Hepatocyte (in vitro differentiated cells): ENCODE measurements around the gene CTRB2. TPM values are rescaled to one million over a fixed set of nuclear protein-coding genes. Genes with fewer than 3 reads are reported as not detected.
"Not testable (repeated sequence)": the region's sequence is repeated elsewhere in the genome, so short reads cannot be mapped to it uniquely, and the experiment has no call there.

Source experiments
- DNase-seq: peaks from one replicate; pipeline ENCODE4 v3.0.0-alpha.2; 2016; ENCODE audit warnings: low spot score
- H2AFZ ChIP-seq: fragments of 200-600 bp; sonication (generic); 2 replicates; pipeline ENCODE4 v1.6.0; 2016; ENCODE audit warnings: antibody characterized with exemption, mild to moderate bottlenecking
- H3K27ac ChIP-seq: fragments of 200-600 bp; sonication (generic); 2 replicates; pipeline ENCODE4 v1.5.1; 2016; ENCODE audit warnings: mild to moderate bottlenecking
- H3K27me3 ChIP-seq: fragments of 200-600 bp; sonication (generic); 2 replicates; pipeline ENCODE4 v1.6.1; 2016
- H3K36me3 ChIP-seq: fragments of 200-600 bp; sonication (generic); replicated peaks from 2 replicates; pipeline ENCODE4 v1.5.1; 2016; ENCODE audit warnings: low read depth; ENCODE audit not compliant: insufficient read depth
- H3K4me1 ChIP-seq: fragments of 200-600 bp; sonication (generic); 2 replicates; pipeline ENCODE4 v1.5.1; 2016; ENCODE audit warnings: mild to moderate bottlenecking, moderate library complexity; ENCODE audit not compliant: insufficient read depth
- H3K4me2 ChIP-seq: fragments of 200-600 bp; sonication (generic); 2 replicates; pipeline ENCODE4 v1.6.0; 2016
- H3K4me3 ChIP-seq: fragments of 200-600 bp; sonication (generic); 2 replicates; pipeline ENCODE4 v1.5.1; 2016; ENCODE audit warnings: mild to moderate bottlenecking
- H3K79me2 ChIP-seq: fragments of 200-600 bp; sonication (generic); 2 replicates; pipeline ENCODE4 v1.6.0; 2017; ENCODE audit warnings: mild to moderate bottlenecking
- H3K9me2 ChIP-seq: fragments of 200-600 bp; sonication (generic); replicated peaks from 2 replicates; pipeline ENCODE4 v1.6.0; 2017; ENCODE audit warnings: mild to moderate bottlenecking; ENCODE audit not compliant: insufficient read depth
- H3K9me3 ChIP-seq: fragments of 200-600 bp; sonication (generic); 2 replicates; pipeline ENCODE4 v1.5.1; 2016; ENCODE audit warnings: low read depth, mild to moderate bottlenecking
- H4K20me1 ChIP-seq: fragments of 200-600 bp; sonication (generic); 2 replicates; pipeline ENCODE4 v1.6.0; 2016; ENCODE audit warnings: mild to moderate bottlenecking; ENCODE audit not compliant: insufficient read depth, poor library complexity, severe bottlenecking
- CTCF ChIP-seq: fragments of 200-600 bp; sonication (generic); IDR thresholded peaks from 2 replicates; pipeline ENCODE4 v1.5.1; 2016; ENCODE audit warnings: antibody characterized with exemption, mild to moderate bottlenecking; ENCODE audit not compliant: poor library complexity
- EZH2 ChIP-seq: fragments of 200-600 bp; sonication (generic); IDR thresholded peaks from 2 replicates; pipeline ENCODE4 v1.6.1; 2016; ENCODE audit warnings: antibody characterized with exemption, mild to moderate bottlenecking, borderline replicate concordance
- EZH2phosphoT487 ChIP-seq: fragments of 200-600 bp; sonication (generic); IDR thresholded peaks from one replicate; pipeline ENCODE4 v1.6.1; 2018; ENCODE audit warnings: antibody characterized with exemption, mild to moderate bottlenecking, low read depth, moderate library complexity; ENCODE audit not compliant: unreplicated experiment, severe bottlenecking
- WGBS: methylation state at CpG from one replicate; pipeline ENCODE4 v1.1.6; 2016; ENCODE audit warnings: low lambda C conversion rate; ENCODE audit errors: missing lambda C conversion rate; 5-methylcytosine and 5-hydroxymethylcytosine counted together
- polyA plus RNA-seq: library from polyadenylated mRNA; unstranded; fragments of >200 nt; fragmentation: Nextera tagmentation; extraction: Ambion mirVana; gene quantifications from 2 replicates; pipeline ENCODE4 v1.2.1, GENCODE V29; 2016
- total RNA-seq: library from RNA; depleted of rRNA; stranded (reverse); fragments of >200 nt; gene quantifications from 2 replicates; pipeline ENCODE4 v1.2.3, GENCODE V29; 2014

CTRB2 gene
- total and polyA plus RNA-seq, 2 experiments from 2014 or later = 0.44 TPM; not detected in 1

GRCh38 chr16:75225092-75225491 is 18.1 kb upstream of the CTRB2 start:
- Histone ChIP-seq H3K79me2 (no peaks in the 10 kb centered on the region), H3K27me3 (no peaks in the 10 kb centered on the region), H4K20me1 (no peaks in the 10 kb centered on the region), H3K36me3 (no peaks in the 10 kb centered on the region), H3K4me3 (no peak overlapping the region), H3K4me2 (no peak overlapping the region), H3K9me2 (no peaks in the 10 kb centered on the region), H2AFZ (no peak overlapping the region), H3K4me1 (no peaks in the 10 kb centered on the region), H3K9me3 (no peaks in the 10 kb centered on the region), H3K27ac (no peak overlapping the region)
- WGBS = 72% methylated on average over 10 of the region's 12 CpGs
- TF ChIP-seq EZH2 (no peak), CTCF (no peak), EZH2phosphoT487 (no peak)
- DNase-seq = no peak

- WGBS = 91% methylated on average over 20 of the region's 20 CpGs
- Histone ChIP-seq H3K36me3 (no peaks in the 10 kb centered on the region), H4K20me1 (no peaks in the 10 kb centered on the region), H3K4me3 (no peak overlapping the region), H3K27ac (no peak overlapping the region), H3K79me2 (no peaks in the 10 kb centered on the region), H3K9me3 (no peaks in the 10 kb centered on the region), H3K9me2 (no peaks in the 10 kb centered on the region), H3K4me2 (no peak overlapping the region), H3K27me3 (no peaks in the 10 kb centered on the region), H3K4me1 (no peaks in the 10 kb centered on the region), H2AFZ (no peak overlapping the region)
- no peak for TF ChIP-seq CTCF
- TF ChIP-seq EZH2phosphoT487 = no peak
- TF ChIP-seq EZH2 = no peak
- no peak for DNase-seq
Observed at GRCh38 chr16:75224306-75225082, 17.5 kb upstream of the CTRB2 start.

- not testable (repeated sequence) for H3K79me2 ChIP-seq, H2AFZ ChIP-seq, H3K4me3 ChIP-seq, H3K9me3 ChIP-seq, H3K27me3 ChIP-seq, H3K4me2 ChIP-seq, DNase-seq, H4K20me1 ChIP-seq, H3K27ac ChIP-seq, H3K9me2 ChIP-seq, H3K36me3 ChIP-seq, H3K4me1 ChIP-seq
- 90% methylated on average over 2 of the region's 20 CpGs for WGBS
Observed at GRCh38 chr16:75223129-75223528, 16.2 kb upstream of the CTRB2 start.

GRCh38 chr16:75222271-75222783 is 15.4 kb upstream of the CTRB2 start:
- no peaks in the 10 kb centered on the region for H3K79me2 ChIP-seq
- no peaks in the 10 kb centered on the region for H3K9me2 ChIP-seq
- H3K36me3 ChIP-seq = no peaks in the 10 kb centered on the region
- 88% methylated on average over 15 of the region's 16 CpGs for WGBS
- H2AFZ ChIP-seq = no peak overlapping the region
- no peak overlapping the region for H3K4me3 ChIP-seq
- H3K27me3 ChIP-seq = no peaks in the 10 kb centered on the region
- no peak overlapping the region for H3K4me2 ChIP-seq
- TF ChIP-seq EZH2phosphoT487 (no peak), EZH2 (no peak), CTCF (no peak)
- no peak for DNase-seq
- H3K4me1 ChIP-seq = no peaks in the 10 kb centered on the region
- H4K20me1 ChIP-seq = no peaks in the 10 kb centered on the region
- no peaks in the 10 kb centered on the region for H3K9me3 ChIP-seq
- no peak overlapping the region for H3K27ac ChIP-seq
